B cell (primary cell): ENCODE measurements around the gene TJP3. TPM values are rescaled to one million over a fixed set of nuclear protein-coding genes. Genes with fewer than 3 reads are reported as not detected.

Experiments
- ATAC-seq: fragments of 200-7000 bp; cut with Tn5 transposase; one replicate; pipeline ENCODE4 v1.10.0; 2021; ENCODE audit warnings: low read depth, mild to moderate bottlenecking, moderate number of reproducible peaks, moderate library complexity
- CTCF ChIA-PET: fragments of 350-600 bp; sonication (Branson Sonifier 250); formaldehyde crosslinking; loops from one replicate; lab custom pipeline; 2021; ENCODE audit warnings: antibody characterized with exemption, inconsistent platforms; lab: Charles Lee
- POLR2A ChIA-PET: fragments of 350-600 bp; sonication (Branson Sonifier 250); formaldehyde crosslinking; loops from one replicate; lab custom pipeline; 2021; ENCODE audit warnings: antibody characterized with exemption; lab: Charles Lee
- DNase-seq: peaks from one replicate; pipeline ENCODE4 v3.0.0; 2013
- H2AFZ ChIP-seq: 2 replicates; pipeline ENCODE4 v1.6.1; 2012; ENCODE audit warnings: mild to moderate bottlenecking, low read depth, low read length; ENCODE audit not compliant: insufficient read depth, poor library complexity, severe bottlenecking
- H3K27ac ChIP-seq, 2 donors: 1 replicate in 1 of 2; 2 replicates in 1 of 2; pipeline ENCODE4 v1.5.1; 2012 to 2013; ENCODE audit warnings: low read length in 2 of 2, mild to moderate bottlenecking in 2 of 2, moderate library complexity in 1 of 2
- H3K27me3 ChIP-seq, 4 experiments: fragments of 200-600 bp in 1 of 4; sonication (generic) in 1 of 4; replicated peaks in 1 of 4; 1 replicate in 2 of 4; 2 replicates in 2 of 4; pipeline versions ENCODE4 v1.6.1 to v1.7.0; 2013 to 2016; ENCODE audit warnings: low read length in 3 of 4, mild to moderate bottlenecking in 2 of 4, mixed read lengths in 1 of 4, moderate library complexity in 1 of 4; ENCODE audit not compliant: insufficient read depth in 4 of 4, control insufficient read depth in 3 of 4; ENCODE audit errors: control extremely low read depth in 1 of 4
- H3K36me3 ChIP-seq, 2 experiments: replicated peaks in 1 of 2; 1 replicate in 1 of 2; 2 replicates in 1 of 2; pipeline versions ENCODE4 v1.6.1 to v1.7.1; 2013; ENCODE audit warnings: low read length in 1 of 2; ENCODE audit not compliant: insufficient read depth in 2 of 2, control insufficient read depth in 1 of 2; ENCODE audit errors: control extremely low read depth in 1 of 2, extremely low read depth in 1 of 2
- H3K4me1 ChIP-seq, 2 donors: fragments of 200-600 bp in 1 of 2; sonication (generic) in 1 of 2; 1 replicate in 1 of 2; 2 replicates in 1 of 2; pipeline versions ENCODE4 v1.5.1 to v1.6.1; 2013 to 2017; ENCODE audit warnings: low read length in 2 of 2; ENCODE audit not compliant: control insufficient read depth in 2 of 2, insufficient read depth in 2 of 2
- H3K4me2 ChIP-seq: replicated peaks from 2 replicates; pipeline ENCODE3; 2012; ENCODE audit warnings: mild to moderate bottlenecking, low read depth, low read length; ENCODE audit not compliant: poor library complexity, severe bottlenecking
- H3K4me3 ChIP-seq, 5 experiments: fragments of 200-600 bp in 1 of 5; sonication (generic) in 1 of 5; 1 replicate in 3 of 5; 2 replicates in 2 of 5; pipeline versions ENCODE4 v1.5.1 to v1.7.0; 2011 to 2016; ENCODE audit warnings: low read length in 4 of 5, mild to moderate bottlenecking in 4 of 5, low read depth in 2 of 5, control low read depth in 1 of 5, moderate library complexity in 1 of 5; ENCODE audit not compliant: insufficient read depth in 1 of 5; ENCODE audit errors: control extremely low read depth in 1 of 5, extremely low read depth in 1 of 5
- H3K79me2 ChIP-seq: fragments of 200-600 bp; sonication (generic); one replicate; pipeline ENCODE4 v1.6.0; 2016; ENCODE audit warnings: low read length; ENCODE audit not compliant: control insufficient read depth, insufficient read depth
- H3K9ac ChIP-seq: fragments of 200-600 bp; sonication (generic); 2 replicates; pipeline ENCODE4 v1.6.1; 2017; ENCODE audit warnings: mild to moderate bottlenecking, low read length, moderate library complexity
- H3K9me3 ChIP-seq, 3 donors: one replicate each; pipeline versions ENCODE4 v1.6.1 to v1.7.1; 2013; ENCODE audit warnings: low read length in 2 of 3; ENCODE audit not compliant: control insufficient read depth in 2 of 3, insufficient read depth in 1 of 3; ENCODE audit errors: control extremely low read depth in 1 of 3
- H4K20me1 ChIP-seq: 2 replicates; pipeline ENCODE4 v1.6.0; 2012; ENCODE audit warnings: mild to moderate bottlenecking, low read length; ENCODE audit not compliant: insufficient read depth, control insufficient read depth, poor library complexity, severe bottlenecking
- H3K27ac Mint-ChIP-seq: one replicate; pipeline ENCODE4 v1.8.0; 2021; ENCODE audit warnings: mixed read lengths
- H3K27me3 Mint-ChIP-seq: one replicate; pipeline ENCODE4 v1.8.0; 2021; ENCODE audit warnings: mixed read lengths
- H3K4me1 Mint-ChIP-seq: one replicate; pipeline ENCODE4 v1.8.0; 2021; ENCODE audit warnings: mixed read lengths
- H3K4me3 Mint-ChIP-seq: one replicate; pipeline ENCODE4 v1.8.0; 2021; ENCODE audit warnings: mixed read lengths
- H3K9me3 Mint-ChIP-seq: one replicate; pipeline ENCODE4 v1.8.0; 2022; ENCODE audit warnings: mixed read lengths; ENCODE audit not compliant: insufficient read depth
- CTCF ChIP-seq: fragments of 200-600 bp; IDR thresholded peaks from one replicate; pipeline ENCODE4 v1.8.0; 2022; ENCODE audit warnings: antibody characterized with exemption, mild to moderate bottlenecking
- EZH2 ChIP-seq: IDR thresholded peaks from 2 replicates; pipeline ENCODE4 v1.6.1; 2012; ENCODE audit warnings: borderline replicate concordance, low read depth, mild to moderate bottlenecking, moderate library complexity, low read length; ENCODE audit not compliant: insufficient read depth, poor library complexity, severe bottlenecking
- WGBS: methylation state at CpG from one replicate; pipeline ENCODE4 v1.1.5; 2013; ENCODE audit warnings: missing lambda C conversion rate; ENCODE audit not compliant: insufficient coverage; 5-methylcytosine and 5-hydroxymethylcytosine counted together
- intact Hi-C: fragments of 100-400 bp; cut with micrococcal nuclease; formaldehyde crosslinking; loops from one replicate; pipeline ENCODE4 v1.10.0; 2022
- polyA plus RNA-seq: library from polyadenylated mRNA; depleted of rRNA; stranded (reverse); fragments of >200 nt; gene quantifications from 2 replicates; pipeline ENCODE4 v1.2.3, GENCODE V29; 2012
- total RNA-seq, 2 donors: library from RNA; stranded (reverse); fragments of 120-200 nt in 1 of 2; gene quantifications; 1 replicate in 1 of 2; 2 replicates in 1 of 2; pipeline versions ENCODE4 v1.2.3 to v1.2.4, GENCODE V29; 2013 to 2022

Gene TJP3
- total and polyA plus RNA-seq, 2 donors (not counting 1 experiment from before 2014, with no cell fraction given): 2.1 to 2.9 TPM

- Histone ChIP-seq H3K27me3 (no peaks in the 10 kb centered on the region), H3K4me3 (no peak overlapping the region), H3K79me2 (no peaks in the 10 kb centered on the region), H3K27ac (no peak overlapping the region), H3K4me2 (no peak overlapping the region), H3K9me3 (peaks cover 0 to 31% (median 21%) of the 10 kb centered on the region in 3 donors), H4K20me1 (no peaks in the 10 kb centered on the region), H3K36me3 (no peaks in the 10 kb centered on the region), H3K9ac (no peak overlapping the region), H3K4me1 (no peaks in the 10 kb centered on the region), H2AFZ (no peak overlapping the region)
- CTCF ChIA-PET: no interaction called here
- no peak overlapping the region for H3K4me3 Mint-ChIP-seq
- no peak for TF ChIP-seq CTCF
- no peak for TF ChIP-seq EZH2
- H3K27ac Mint-ChIP-seq: no peak overlapping the region
- peaks cover 3% of the 10 kb centered on the region for H3K4me1 Mint-ChIP-seq
- peaks cover 12% of the 10 kb centered on the region for H3K9me3 Mint-ChIP-seq
- ATAC-seq (no peak), DNase-seq (no peak)
- intact Hi-C loops: no loop called here
- WGBS: 97% methylated on average over 37 of the region's 37 CpGs
- POLR2A ChIA-PET: no interaction called here
- no peaks in the 10 kb centered on the region for H3K27me3 Mint-ChIP-seq
Measured at GRCh38 chr19:3778104-3778867, 70.1 kb downstream of the TJP3 start.

GRCh38 chr19:3778899-3779723 is 70.9 kb downstream of the TJP3 start:
- Histone ChIP-seq H3K27ac (no peak overlapping the region), H3K4me3 (no peak overlapping the region), H3K9me3 (peaks cover 0 to 31% (median 21%) of the 10 kb centered on the region in 3 donors), H3K4me2 (no peak overlapping the region), H3K9ac (no peak overlapping the region), H3K36me3 (no peaks in the 10 kb centered on the region), H3K79me2 (no peaks in the 10 kb centered on the region), H2AFZ (no peak overlapping the region), H3K4me1 (no peaks in the 10 kb centered on the region), H4K20me1 (no peaks in the 10 kb centered on the region), H3K27me3 (no peaks in the 10 kb centered on the region)
- Mint-ChIP-seq H3K4me3 (no peak overlapping the region), H3K27ac (no peak overlapping the region), H3K9me3 (peaks cover 12% of the 10 kb centered on the region), H3K27me3 (no peaks in the 10 kb centered on the region), H3K4me1 (peaks cover 5% of the 10 kb centered on the region)
- whole genome bisulfite sequencing: 88% methylated on average over 34 of the region's 44 CpGs
- no peak for ATAC-seq
- intact Hi-C loops: no loop called here
- DNase-seq: no peak
- CTCF ChIA-PET: no interaction called here
- POLR2A ChIA-PET: no interaction called here
- TF ChIP-seq EZH2 (no peak), CTCF (no peak)
